SU-DHL-6 (cell line): Measurements from ENCODE around the gene PITPNC1.
A peak's percentile ranks its signal among the peaks of the same experiment; 100 is the strongest.

ENCODE experiments used
- H2AFZ ChIP-seq: fragments of 200-600 bp; sonication (generic); 2 replicates; pipeline ENCODE4 v1.6.1; 2014; ENCODE audit warnings: low read depth, mild to moderate bottlenecking, moderate library complexity, mixed read lengths, antibody characterized with exemption, low read length; ENCODE audit not compliant: severe bottlenecking
- H3F3A ChIP-seq: fragments of 200-600 bp; shearing (Covaris generic); 2 replicates; pipeline ENCODE4 v1.6.0; 2016; ENCODE audit warnings: antibody characterized with exemption, mild to moderate bottlenecking; ENCODE audit not compliant: insufficient read depth
- H3K27ac ChIP-seq: fragments of 200-600 bp; sonication (generic); 2 replicates; pipeline ENCODE4 v1.5.1; 2016; ENCODE audit warnings: low read depth, mild to moderate bottlenecking, low read length, moderate library complexity, mixed read lengths
- H3K27me3 ChIP-seq: fragments of 200-600 bp; sonication (generic), shearing (Covaris generic); 2 replicates; pipeline ENCODE4 v1.6.0; 2014; ENCODE audit warnings: mild to moderate bottlenecking, low read length
- H3K36me3 ChIP-seq: fragments of 200-600 bp; sonication (generic); 2 replicates; pipeline ENCODE4 v1.6.1; 2014; ENCODE audit warnings: mild to moderate bottlenecking, low read length, mixed read lengths
- H3K4me2 ChIP-seq: fragments of 300-600, 200-600 bp; shearing (Covaris generic), sonication (generic); 2 replicates; pipeline ENCODE4 v1.6.0; 2014; ENCODE audit warnings: low read length, low read depth, mild to moderate bottlenecking; ENCODE audit not compliant: poor library complexity, severe bottlenecking
- H3K4me3 ChIP-seq: fragments of 200-600 bp; sonication (generic); 2 replicates; pipeline ENCODE4 v1.5.1; 2014; ENCODE audit warnings: antibody characterized with exemption, low read length, mild to moderate bottlenecking, mixed read lengths; ENCODE audit not compliant: insufficient read depth, poor library complexity, severe bottlenecking
- H3K79me2 ChIP-seq: fragments of 200-600 bp; sonication (generic); 2 replicates; pipeline ENCODE4 v1.6.1; 2014; ENCODE audit warnings: mild to moderate bottlenecking, low read length, moderate library complexity; ENCODE audit not compliant: insufficient read depth
- H3K9ac ChIP-seq: fragments of 200-600 bp; sonication (generic); 2 replicates; pipeline ENCODE4 v1.7.0; 2014; ENCODE audit warnings: mild to moderate bottlenecking, low read length
- H3K9me2 ChIP-seq: fragments of 200-600 bp; sonication (generic); replicated peaks from 2 replicates; pipeline ENCODE4 v1.6.1; 2014; ENCODE audit warnings: low read length; ENCODE audit not compliant: insufficient read depth
- H3K9me3 ChIP-seq: fragments of 200-600 bp; sonication (generic); 2 replicates; pipeline ENCODE4 v1.6.1; 2014; ENCODE audit warnings: low read length, mixed read lengths; ENCODE audit not compliant: insufficient read depth
- H4K20me1 ChIP-seq: fragments of 200-600 bp; sonication (generic); 2 replicates; pipeline ENCODE4 v1.6.1; 2014; ENCODE audit warnings: low read depth, mild to moderate bottlenecking, antibody characterized with exemption, low read length, moderate library complexity, mixed read lengths
- CTCF ChIP-seq: fragments of 200-600 bp; sonication (generic); IDR thresholded peaks from one replicate; pipeline ENCODE4 v1.5.1; 2017; ENCODE audit warnings: antibody characterized with exemption, mild to moderate bottlenecking, low read length, moderate library complexity; ENCODE audit not compliant: insufficient read depth, poor library complexity, severe bottlenecking
- EZH2phosphoT487 ChIP-seq: fragments of 200-600 bp; sonication (generic), shearing (Covaris generic); conservative IDR thresholded peaks from 2 replicates; pipeline ENCODE4 v1.6.1; 2018; ENCODE audit warnings: mild to moderate bottlenecking, antibody characterized with exemption, low read length, moderate library complexity, mixed read lengths

Gene PITPNC1

GRCh38 chr17:67602444-67602843 is 225.4 kb downstream of the PITPNC1 start:
- H3K27me3 ChIP-seq = no peaks in the 10 kb centered on the region
- H3K9ac ChIP-seq = no peak overlapping the region
- no peak overlapping the region for H3K4me3 ChIP-seq
- H3K9me3 ChIP-seq = no peaks in the 10 kb centered on the region
- H3K27ac ChIP-seq = no peak overlapping the region
- H2AFZ ChIP-seq = no peak overlapping the region
- H3K4me2 ChIP-seq = no peak overlapping the region
- no peak for TF ChIP-seq CTCF
- no peak for TF ChIP-seq EZH2phosphoT487
- no peaks in the 10 kb centered on the region for H3K9me2 ChIP-seq
- no peaks in the 10 kb centered on the region for H4K20me1 ChIP-seq
- H3F3A ChIP-seq = no peaks in the 10 kb centered on the region
- no peaks in the 10 kb centered on the region for H3K36me3 ChIP-seq
- H3K79me2 ChIP-seq = no peaks in the 10 kb centered on the region

DNA sequence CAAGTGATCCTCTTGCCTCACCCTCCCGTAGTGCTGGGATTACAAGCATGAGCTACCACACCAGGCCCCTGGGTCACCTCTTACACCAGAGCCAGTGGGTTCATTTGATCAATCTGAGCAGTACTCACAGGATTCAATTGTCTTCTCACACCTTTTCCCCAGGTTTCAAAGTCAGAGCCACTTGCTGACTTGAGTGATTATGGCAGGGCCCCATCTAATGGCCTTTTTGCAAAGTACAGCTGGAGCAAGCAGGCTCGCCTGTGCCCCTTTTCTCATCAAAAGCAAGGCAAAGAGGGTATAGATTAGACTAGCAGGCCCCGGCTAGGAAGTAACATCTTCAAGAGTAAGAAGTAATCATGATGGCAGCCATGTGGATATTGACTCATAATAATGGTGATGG is 225.9 kb downstream of the PITPNC1 start:
- Histone ChIP-seq H3K27me3 (no peaks in the 10 kb centered on the region), H2AFZ (no peak overlapping the region), H3K36me3 (no peaks in the 10 kb centered on the region), H3F3A (no peaks in the 10 kb centered on the region), H3K79me2 (no peaks in the 10 kb centered on the region), H3K9ac (no peak overlapping the region), H3K9me3 (no peaks in the 10 kb centered on the region), H3K9me2 (no peaks in the 10 kb centered on the region), H3K27ac (no peak overlapping the region), H3K4me3 (no peak overlapping the region), H4K20me1 (no peaks in the 10 kb centered on the region), H3K4me2 (no peak overlapping the region)
- peak; percentile 18 for TF ChIP-seq CTCF
- TF ChIP-seq EZH2phosphoT487 = no peak

DNA sequence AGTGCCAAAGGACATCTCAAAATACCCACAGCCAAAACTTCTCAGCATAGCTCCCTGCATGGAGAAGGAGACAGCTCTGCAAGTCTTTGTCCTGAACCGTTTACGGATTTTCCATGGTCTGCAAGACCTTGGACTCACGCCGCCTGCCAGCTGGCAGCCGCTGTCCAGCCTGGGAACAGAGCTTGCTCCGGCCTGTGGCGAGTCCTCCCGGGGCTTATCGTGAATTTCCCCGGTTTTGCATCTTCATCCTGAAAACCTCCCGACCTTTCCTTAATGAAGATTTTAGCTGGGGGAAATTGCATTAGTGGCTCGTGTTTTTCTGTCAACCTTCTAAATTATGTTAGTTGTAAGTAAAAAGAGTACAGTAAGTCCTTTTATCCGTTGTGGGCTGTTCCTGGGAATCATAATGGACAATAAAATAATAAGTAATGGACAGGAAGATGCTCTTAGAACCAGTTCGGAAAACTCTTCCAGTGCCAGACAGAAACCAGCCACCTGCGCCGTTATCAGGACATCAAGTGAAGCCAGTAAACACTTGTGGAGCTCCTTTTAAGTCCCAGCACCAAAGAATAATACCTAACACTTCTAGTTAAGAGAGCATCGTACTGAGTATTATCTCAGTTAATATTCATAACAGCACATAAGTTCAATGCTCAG is 228.3 kb downstream of the PITPNC1 start:
- TF ChIP-seq EZH2phosphoT487 = no peak
- no peak for TF ChIP-seq CTCF
- H2AFZ ChIP-seq = no peak overlapping the region
- no peak overlapping the region for H3K4me2 ChIP-seq
- H3K9me3 ChIP-seq = no peaks in the 10 kb centered on the region
- H4K20me1 ChIP-seq = no peaks in the 10 kb centered on the region
- no peaks in the 10 kb centered on the region for H3K36me3 ChIP-seq
- no peak overlapping the region for H3K9ac ChIP-seq
- H3K27ac ChIP-seq = no peak overlapping the region
- no peak overlapping the region for H3K4me3 ChIP-seq
- no peaks in the 10 kb centered on the region for H3K79me2 ChIP-seq
- no peaks in the 10 kb centered on the region for H3K9me2 ChIP-seq
- no peaks in the 10 kb centered on the region for H3K27me3 ChIP-seq
- H3F3A ChIP-seq = no peaks in the 10 kb centered on the region
